Glutamatergic neuron (in vitro differentiated cells): ENCODE data around the gene CHN1. TPM values are rescaled to one million over a fixed set of nuclear protein-coding genes. Genes with fewer than 3 reads are reported as not detected.

Experiments
- DNase-seq: peaks from one replicate; pipeline ENCODE4 v3.0.0; 2022
- H3K27ac Mint-ChIP-seq: one replicate; pipeline ENCODE4 v1.8.0; 2020; ENCODE audit warnings: mild to moderate bottlenecking, mixed read lengths, inconsistent platforms; ENCODE audit not compliant: unreplicated experiment
- H3K27me3 Mint-ChIP-seq: one replicate; pipeline ENCODE4 v1.8.0; 2020; ENCODE audit warnings: mild to moderate bottlenecking, moderate library complexity, mixed read lengths, inconsistent platforms; ENCODE audit not compliant: unreplicated experiment
- H3K36me3 Mint-ChIP-seq: one replicate; pipeline ENCODE4 v1.8.0; 2020; ENCODE audit warnings: mild to moderate bottlenecking, mixed read lengths, inconsistent platforms; ENCODE audit not compliant: unreplicated experiment
- H3K4me1 Mint-ChIP-seq: one replicate; pipeline ENCODE4 v1.8.0; 2020; ENCODE audit warnings: mild to moderate bottlenecking, low read depth, mixed read lengths, inconsistent platforms; ENCODE audit not compliant: unreplicated experiment
- H3K4me3 Mint-ChIP-seq: one replicate; pipeline ENCODE4 v1.8.0; 2020; ENCODE audit warnings: mild to moderate bottlenecking, mixed read lengths, inconsistent platforms; ENCODE audit not compliant: unreplicated experiment
- H3K9me3 Mint-ChIP-seq: one replicate; pipeline ENCODE4 v1.8.0; 2020; ENCODE audit warnings: mild to moderate bottlenecking, moderate library complexity, mixed read lengths, inconsistent platforms; ENCODE audit not compliant: unreplicated experiment
- total RNA-seq: library from RNA; stranded (reverse); fragmentation: NEBNext Ultra II Directional; extraction: Animal tissue kit (Norgen Biotek cat#: 25700); gene quantifications from one replicate; pipeline ENCODE4 v1.2.1, GENCODE V29; 2021; ENCODE audit not compliant: unreplicated experiment
- TF ChIP-seq, protein P1 (sequence below): fragments of 200-600 bp; sonication (generic); IDR thresholded peaks from one replicate; pipeline ENCODE4 v1.5.0; 2021; ENCODE audit not compliant: partially characterized antibody, unreplicated experiment

Gene CHN1
- total RNA-seq, 1 donor from 2014 or later = 212 TPM

- Mint-ChIP-seq H3K27ac (peak overlapping the region; percentile 77), H3K4me1 (peaks cover 49% of the 10 kb centered on the region), H3K27me3 (peaks cover 7% of the 10 kb centered on the region)
These were observed 163.2 kb downstream of the CHN1 start for GRCh38 chr2:174841936-174842335.

DNA sequence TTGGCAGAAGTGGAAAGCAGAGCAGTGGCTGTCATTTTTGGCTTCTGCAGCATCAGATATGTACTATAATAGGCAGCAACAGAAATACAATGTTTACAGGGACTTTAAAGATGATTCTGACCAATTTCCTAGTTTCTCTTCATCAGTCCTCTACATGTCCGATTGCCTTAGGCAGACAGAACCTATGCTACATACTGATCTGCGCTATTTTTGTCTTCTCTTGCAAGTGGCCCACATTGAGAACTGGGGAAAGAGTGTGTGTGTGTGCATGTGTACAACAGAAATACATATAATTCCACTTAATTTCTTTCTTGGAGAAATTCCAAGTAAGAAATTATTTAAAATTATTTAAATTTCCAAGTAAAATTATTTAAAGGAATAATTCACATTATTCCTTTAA is 163.8 kb downstream of the CHN1 start:
- Mint-ChIP-seq H3K36me3 (no peaks in the 10 kb centered on the region), H3K9me3 (peaks cover 7% of the 10 kb centered on the region), H3K27me3 (peaks cover 3% of the 10 kb centered on the region), H3K4me3 (peak overlapping the region; percentile 34), H3K4me1 (peaks cover 50% of the 10 kb centered on the region), H3K27ac (peak overlapping the region; percentile 20)
- DNase-seq = no peak
- TF ChIP-seq, protein P1, sequence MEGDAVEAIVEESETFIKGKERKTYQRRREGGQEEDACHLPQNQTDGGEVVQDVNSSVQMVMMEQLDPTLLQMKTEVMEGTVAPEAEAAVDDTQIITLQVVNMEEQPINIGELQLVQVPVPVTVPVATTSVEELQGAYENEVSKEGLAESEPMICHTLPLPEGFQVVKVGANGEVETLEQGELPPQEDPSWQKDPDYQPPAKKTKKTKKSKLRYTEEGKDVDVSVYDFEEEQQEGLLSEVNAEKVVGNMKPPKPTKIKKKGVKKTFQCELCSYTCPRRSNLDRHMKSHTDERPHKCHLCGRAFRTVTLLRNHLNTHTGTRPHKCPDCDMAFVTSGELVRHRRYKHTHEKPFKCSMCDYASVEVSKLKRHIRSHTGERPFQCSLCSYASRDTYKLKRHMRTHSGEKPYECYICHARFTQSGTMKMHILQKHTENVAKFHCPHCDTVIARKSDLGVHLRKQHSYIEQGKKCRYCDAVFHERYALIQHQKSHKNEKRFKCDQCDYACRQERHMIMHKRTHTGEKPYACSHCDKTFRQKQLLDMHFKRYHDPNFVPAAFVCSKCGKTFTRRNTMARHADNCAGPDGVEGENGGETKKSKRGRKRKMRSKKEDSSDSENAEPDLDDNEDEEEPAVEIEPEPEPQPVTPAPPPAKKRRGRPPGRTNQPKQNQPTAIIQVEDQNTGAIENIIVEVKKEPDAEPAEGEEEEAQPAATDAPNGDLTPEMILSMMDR = no peak

More at GRCh38 chr2:174841936-174842335, 163.2 kb downstream of the CHN1 start:
- Mint-ChIP-seq H3K36me3 (no peaks in the 10 kb centered on the region), H3K9me3 (peaks cover 8% of the 10 kb centered on the region), H3K4me3 (peak overlapping the region; percentile 74)
- TF ChIP-seq, protein P1 = no peak
- no peak for DNase-seq

DNA sequence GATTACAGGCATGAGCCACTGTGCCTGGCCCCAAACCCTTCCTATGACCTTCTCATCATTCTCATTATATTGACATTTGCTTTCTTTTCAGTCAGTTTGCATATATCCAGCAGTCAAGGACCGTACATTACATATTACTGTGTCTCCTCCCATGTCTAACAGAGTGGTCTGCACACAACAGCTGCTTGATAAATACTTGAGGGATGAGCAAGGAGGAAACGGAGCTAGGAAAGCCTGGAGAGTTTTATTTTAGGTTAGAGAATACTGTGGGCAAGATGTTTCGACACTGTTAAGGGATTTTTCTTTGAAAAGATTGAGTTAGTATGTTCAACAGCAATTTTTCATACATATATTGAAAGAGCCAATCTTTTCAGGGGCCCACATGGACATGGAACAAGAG is 164.7 kb downstream of the CHN1 start:
- peak overlapping the region; percentile 34 for H3K4me3 Mint-ChIP-seq
- no peak for DNase-seq
- H3K27me3 Mint-ChIP-seq = no peaks in the 10 kb centered on the region
- H3K36me3 Mint-ChIP-seq = no peaks in the 10 kb centered on the region
- H3K9me3 Mint-ChIP-seq = peaks cover 4% of the 10 kb centered on the region
- TF ChIP-seq, protein P1 = no peak
- H3K27ac Mint-ChIP-seq = peak overlapping the region; percentile 2
- peaks cover 54% of the 10 kb centered on the region for H3K4me1 Mint-ChIP-seq

DNA sequence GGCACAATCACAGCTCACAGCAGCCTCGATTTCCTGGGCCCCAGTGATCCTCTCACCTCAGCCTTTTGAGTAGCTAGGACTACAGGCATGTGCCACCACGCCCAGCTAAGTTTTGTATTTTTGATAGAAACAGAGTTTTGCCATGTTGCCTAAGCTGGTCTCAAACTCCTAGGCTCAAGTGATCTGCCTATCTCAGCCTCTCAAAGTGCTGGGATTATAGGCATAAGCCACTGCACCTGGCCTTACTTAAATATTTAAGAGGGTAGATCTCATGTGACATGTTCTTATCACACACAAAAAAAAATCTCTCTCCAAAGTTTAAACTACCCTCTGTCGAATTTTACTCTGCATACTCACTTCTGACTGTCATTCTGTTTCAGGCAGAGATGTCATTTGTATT is 165.5 kb downstream of the CHN1 start:
- H3K27me3 Mint-ChIP-seq = no peaks in the 10 kb centered on the region
- peaks cover 4% of the 10 kb centered on the region for H3K9me3 Mint-ChIP-seq
- peaks cover 56% of the 10 kb centered on the region for H3K4me1 Mint-ChIP-seq
- no peak overlapping the region for H3K4me3 Mint-ChIP-seq
- no peak for DNase-seq
- TF ChIP-seq, protein P1 = no peak
- H3K36me3 Mint-ChIP-seq = no peaks in the 10 kb centered on the region
- H3K27ac Mint-ChIP-seq = no peak overlapping the region

- H3K27ac Mint-ChIP-seq = peak overlapping the region; percentile 94
- peaks cover 4% of the 10 kb centered on the region for H3K36me3 Mint-ChIP-seq
- no peak overlapping the region for H3K4me3 Mint-ChIP-seq
- TF ChIP-seq, protein P1 = no peak
- peaks cover 2% of the 10 kb centered on the region for H3K27me3 Mint-ChIP-seq
- peaks cover 50% of the 10 kb centered on the region for H3K4me1 Mint-ChIP-seq
- DNase-seq = no peak
- peaks cover 4% of the 10 kb centered on the region for H3K9me3 Mint-ChIP-seq
These were observed 168.2 kb downstream of the CHN1 start for GRCh38 chr2:174836995-174837390.
